ENCODE measurements around the gene C2orf68.

The C2orf68 gene

DNA sequence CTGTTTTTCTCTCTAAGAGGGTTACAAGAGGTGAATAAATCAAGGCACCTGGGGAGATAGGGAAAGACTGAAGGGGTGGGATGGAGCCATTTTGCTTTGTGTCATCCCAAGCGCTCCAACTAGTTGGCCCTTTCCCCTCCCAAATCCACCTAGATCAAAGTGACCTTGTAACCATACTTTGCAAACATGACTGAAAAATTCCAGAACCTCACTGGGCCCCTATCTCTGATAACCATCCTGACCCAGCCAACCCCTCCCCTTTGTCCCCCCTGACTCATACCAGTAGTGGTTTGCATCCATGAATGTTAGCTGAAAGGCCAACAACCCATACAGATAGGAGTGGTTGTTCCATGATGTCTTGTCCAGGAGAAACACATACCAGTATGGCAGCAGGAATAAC is 53.7 kb downstream of the C2orf68 start:
- no peak for DNase-seq (ENCODE audit: low read depth in 2 of 2)
- H3K4me3 ChIP-seq (replicated peaks in 1 of 2; ENCODE audit: low read depth in 2 of 2, low read length in 2 of 2) = no peak overlapping the region
- TF ChIP-seq CTCF (IDR thresholded peaks at IDR 0.05; ENCODE audit: low read depth, low read length) = no peak

- DNase-seq (ENCODE audit: low read depth in 2 of 2) = no peak
- no peak overlapping the region for H3K4me3 ChIP-seq (replicated peaks in 1 of 2; ENCODE audit: low read depth in 2 of 2, low read length in 2 of 2)
- TF ChIP-seq CTCF (IDR thresholded peaks at IDR 0.05; ENCODE audit: low read depth, low read length) = no peak
Observed at GRCh38 chr2:85557130-85557529, 54.7 kb downstream of the C2orf68 start.
